AG08395 (cell line): ENCODE measurements around the gene ELOVL6.
"Not testable (repeated sequence)": the region's sequence is repeated elsewhere in the genome, so short reads cannot be mapped to it uniquely, and the experiment has no call there.

ENCODE experiments used
- DNase-seq: peaks from one replicate; pipeline ENCODE4 v3.0.0; 2012; ENCODE audit warnings: mixed read lengths, low spot score

The ELOVL6 gene

DNA sequence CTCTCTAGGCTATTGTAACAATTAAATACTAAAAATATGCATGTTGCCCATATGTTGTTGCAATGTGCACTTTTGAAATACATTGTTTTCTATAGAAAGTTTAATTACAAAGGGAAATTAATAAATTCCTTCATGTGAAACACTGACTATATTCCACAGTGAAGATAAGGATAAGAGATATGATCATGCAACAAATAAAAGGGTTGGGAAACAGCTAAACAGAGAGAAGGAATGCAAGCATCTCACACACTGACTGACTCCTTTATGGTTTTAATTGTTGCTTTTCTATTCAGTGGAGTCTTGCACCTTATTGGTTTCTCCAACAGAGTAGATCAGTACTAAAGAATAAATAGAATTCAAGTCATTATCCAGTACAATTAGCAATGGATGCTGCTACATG, 37.8 kb downstream of the ELOVL6 start:
- no peak for DNase-seq

DNA sequence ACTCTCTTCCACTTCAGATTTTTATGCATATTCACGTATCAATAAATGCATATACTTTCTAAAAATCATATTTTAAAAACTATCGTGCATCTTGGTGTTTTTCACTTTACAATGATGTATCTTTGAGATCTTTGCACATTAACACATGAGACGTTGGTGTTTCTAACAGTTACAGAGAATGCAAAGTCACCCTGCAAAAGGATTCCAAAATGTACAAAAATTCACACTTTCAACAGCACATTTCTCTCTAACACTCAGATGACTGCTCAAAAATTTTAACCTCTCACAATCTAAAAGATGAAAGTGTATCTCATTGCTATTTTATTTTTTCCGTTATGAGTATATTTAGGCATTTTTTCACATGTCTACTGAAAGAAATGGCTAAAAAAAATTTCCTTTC, 38.9 kb downstream of the ELOVL6 start:
- DNase-seq: no peak

DNA sequence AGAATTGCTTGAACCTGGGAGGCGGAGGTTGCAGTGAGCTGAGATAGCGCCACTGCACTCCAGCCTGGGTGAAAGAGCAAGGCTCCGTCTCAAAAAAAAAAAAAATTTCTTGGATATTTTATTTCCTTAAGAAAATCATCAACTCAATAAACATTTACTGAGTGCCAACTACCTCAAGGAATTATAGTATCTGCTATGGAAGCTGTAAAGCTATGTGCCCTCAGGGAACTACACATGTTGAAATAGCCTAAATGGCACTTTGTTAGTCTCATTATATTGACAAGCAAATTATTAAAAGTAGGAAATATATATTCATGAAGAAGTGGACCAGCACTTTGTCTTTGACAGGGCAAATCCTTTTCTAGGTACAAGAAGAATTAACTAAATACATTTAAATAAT, 40.8 kb downstream of the ELOVL6 start:
- DNase-seq: no peak

DNA sequence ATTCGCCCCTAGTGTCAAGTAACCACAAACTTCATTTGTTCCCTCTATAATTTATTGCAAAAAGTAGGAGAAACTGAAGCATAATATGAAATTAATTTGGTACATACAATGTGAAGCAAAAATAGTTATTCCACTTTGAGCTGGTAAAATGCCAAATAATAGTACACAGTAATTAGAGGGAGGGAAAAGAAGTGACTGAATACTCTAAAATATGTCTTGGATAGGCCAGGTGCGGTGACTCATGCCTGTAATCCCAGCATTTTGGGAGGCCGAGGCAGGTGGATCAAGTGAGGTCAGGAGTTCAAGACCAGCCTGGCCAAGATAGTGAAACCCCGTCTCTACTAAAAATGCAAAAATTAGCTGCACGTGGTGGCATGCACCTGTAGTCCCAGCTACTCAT, 41.2 kb downstream of the ELOVL6 start:
- not testable (repeated sequence) for DNase-seq

DNA sequence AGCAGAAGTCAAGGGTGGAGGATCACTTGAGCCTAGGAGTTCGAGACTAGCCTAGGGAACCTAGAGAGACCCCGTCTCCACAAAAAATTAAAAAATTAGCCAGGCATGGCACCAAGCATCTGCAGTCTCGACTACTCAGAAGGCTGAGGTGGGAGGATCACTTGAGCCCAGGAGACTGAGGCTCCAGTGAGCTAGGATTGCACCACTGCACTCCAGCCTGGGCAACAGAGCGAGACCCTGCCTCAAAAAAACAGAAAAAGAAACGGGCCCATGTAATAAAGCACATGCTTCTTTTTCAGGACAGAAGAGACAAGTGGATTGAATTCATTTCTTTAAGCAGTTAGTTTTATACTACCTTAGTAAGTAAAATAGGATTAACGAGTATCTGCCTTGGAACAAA, 42.0 kb downstream of the ELOVL6 start:
- DNase-seq: no peak

DNA sequence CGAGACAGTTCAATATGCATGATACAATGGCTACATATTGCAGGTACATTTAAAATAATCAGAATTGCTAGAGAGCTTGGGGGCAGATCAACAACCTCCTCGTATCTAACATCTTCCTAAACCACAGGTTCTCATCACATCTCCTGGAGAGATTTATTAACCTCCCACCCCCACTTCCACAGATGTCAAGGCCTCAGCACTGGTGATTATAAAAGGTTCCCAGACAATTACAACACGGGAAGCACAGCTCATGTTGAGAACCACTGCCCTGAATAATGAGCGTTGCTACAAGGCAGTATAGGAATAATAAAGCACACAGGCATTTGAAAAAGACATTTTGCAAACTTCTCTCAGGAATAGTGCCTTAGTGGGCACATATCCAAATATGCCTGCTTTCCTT, 42.8 kb downstream of the ELOVL6 start:
- DNase-seq: no peak

DNA sequence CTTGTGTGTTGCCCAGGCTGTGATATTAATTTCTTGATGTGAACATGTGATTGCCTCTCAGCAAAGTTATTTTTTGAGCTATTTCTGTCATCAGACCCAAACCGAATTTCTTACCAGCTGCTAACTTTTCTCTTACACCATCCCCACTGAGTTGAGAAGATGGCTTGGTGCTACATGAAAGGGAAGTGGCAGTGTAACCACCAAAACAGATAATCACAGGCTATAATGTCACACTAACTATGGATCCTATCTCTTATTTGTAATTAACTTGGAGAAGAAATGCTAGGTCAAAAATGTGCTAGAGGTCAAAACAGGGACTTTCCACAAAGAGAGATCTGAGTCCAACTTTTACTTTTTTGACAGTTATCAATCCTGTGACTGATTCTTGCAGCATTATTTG, 43.8 kb downstream of the ELOVL6 start:
- no peak for DNase-seq

DNA sequence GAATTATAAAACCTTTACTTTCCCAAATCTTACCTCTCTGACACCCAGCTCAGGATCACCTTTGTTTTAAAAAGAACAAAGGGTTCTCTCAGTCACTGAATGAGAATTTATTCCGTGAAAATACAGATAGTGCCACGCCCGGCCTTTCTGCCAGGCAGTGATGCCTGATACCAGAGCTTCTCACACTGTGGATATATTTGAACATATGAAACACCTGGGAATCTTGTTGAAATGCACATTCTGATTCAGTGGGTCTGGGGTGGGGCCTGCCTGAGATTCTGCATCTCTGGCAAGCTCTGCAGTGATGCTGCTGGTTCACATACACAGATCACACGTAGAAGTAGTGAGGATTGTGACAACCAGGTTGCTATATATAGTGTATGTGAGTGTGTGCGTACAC, 46.0 kb downstream of the ELOVL6 start:
- DNase-seq: no peak

DNA sequence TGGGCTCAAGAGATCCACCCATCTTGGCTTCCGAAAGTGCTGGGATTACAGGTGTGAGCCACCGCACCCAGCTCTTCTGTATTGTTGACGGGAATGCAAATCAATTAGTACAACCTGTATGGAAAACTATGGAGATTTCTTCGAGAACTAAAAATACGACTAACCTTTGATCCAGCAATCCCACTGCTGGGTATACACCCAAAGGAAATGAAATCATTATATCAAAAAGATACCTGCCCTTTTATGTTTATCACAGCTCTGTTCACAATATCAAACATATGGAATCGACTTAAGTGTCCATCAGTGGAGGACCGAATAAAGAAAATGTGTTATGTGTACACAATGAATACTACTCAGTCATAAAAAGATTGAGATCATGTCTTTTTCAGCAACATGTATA, 49.3 kb downstream of the ELOVL6 start:
- no peak for DNase-seq

DNA sequence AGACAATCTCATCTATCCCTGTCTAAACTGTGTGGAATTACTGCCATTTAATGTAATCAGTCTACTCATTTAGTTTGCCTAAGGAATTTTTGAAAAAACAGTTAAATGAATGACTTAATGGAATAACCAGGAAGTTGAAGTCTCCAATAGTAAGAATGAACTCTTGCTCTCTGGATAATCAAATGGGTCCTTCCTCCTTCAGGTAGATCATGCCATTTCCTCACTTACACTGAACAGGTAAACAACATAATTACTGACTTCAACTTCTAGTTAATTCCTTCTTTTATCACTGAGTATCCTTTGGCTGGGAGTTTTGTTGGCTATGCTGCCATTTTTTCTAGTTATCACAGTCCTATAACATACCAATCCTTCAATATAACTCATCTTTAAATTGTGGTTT, 56.0 kb downstream of the ELOVL6 start:
- no peak for DNase-seq

DNA sequence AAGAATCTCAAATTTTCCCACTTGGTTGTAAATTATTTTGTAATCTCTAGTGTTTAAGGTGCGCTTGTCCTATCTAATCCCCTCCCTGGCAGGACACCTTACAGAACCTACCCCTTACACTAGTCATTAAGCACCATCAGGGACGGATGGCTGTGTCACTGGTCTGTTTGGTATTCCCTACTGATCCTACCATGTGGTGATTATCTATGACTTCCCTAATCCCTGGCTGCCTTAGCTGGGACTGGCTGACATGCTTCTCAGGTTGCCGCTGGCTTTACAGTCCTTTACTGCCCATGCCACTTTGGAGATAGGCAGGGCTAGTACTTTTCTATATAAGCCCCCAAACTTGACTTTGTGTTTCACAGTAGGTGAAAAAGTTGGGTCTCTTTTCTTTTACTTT, 58.6 kb downstream of the ELOVL6 start:
- DNase-seq: no peak

DNA sequence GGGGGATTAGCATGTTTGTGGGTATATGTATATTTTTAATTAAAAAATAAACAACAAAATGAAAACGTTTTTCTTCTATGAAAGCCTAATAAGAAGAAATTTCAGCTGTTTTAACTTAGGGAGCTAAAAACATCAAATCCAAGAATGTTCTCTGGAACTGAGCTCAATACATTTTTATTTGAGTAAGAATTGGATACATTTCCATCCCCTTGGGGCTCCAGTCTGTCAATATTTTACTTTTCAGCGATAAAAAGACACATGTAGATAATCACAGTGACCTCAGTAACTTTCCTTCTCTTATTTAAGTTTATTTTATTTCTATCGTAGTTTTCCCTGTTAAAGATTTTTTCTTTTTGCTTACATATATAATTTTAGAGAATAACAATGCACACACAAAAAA, 59.3 kb downstream of the ELOVL6 start:
- no peak for DNase-seq

DNA sequence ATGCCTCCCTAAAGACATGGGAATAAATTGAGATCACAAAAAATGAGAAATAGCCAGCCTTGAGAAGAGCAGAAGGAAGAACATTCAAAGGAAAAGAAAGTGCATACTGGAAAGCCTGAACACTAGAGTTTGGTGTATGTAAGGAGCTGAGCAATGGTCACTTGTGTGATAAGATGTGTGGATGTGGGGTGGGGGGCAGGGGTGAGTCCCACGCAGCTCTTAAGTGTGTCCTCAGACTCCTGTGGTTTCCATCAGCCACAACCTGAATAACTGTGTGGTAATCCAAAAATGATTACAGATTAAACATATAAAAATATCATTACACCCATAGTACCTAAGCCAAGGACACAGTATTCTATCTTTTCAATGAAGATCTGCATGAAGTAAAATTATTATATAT, 59.9 kb downstream of the ELOVL6 start:
- DNase-seq: no peak

DNA sequence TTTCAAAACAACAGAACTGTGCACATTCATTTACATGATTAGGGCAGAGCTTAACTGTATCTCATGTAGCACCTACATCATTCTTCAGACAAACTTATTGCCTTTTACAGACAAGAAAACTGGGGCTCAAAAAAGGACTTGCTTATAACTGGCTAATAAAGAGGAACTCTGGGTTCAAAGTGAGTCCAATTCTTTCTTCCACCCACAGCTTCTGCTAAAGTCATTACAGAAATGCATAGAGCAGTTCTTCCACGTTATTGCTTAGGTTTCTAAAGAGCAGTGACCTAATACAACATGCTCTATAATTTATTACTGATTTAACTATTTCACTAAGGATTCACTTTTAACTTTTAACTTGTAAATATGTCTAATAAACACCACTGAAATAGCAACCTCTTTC, 60.6 kb downstream of the ELOVL6 start:
- DNase-seq: no peak

DNA sequence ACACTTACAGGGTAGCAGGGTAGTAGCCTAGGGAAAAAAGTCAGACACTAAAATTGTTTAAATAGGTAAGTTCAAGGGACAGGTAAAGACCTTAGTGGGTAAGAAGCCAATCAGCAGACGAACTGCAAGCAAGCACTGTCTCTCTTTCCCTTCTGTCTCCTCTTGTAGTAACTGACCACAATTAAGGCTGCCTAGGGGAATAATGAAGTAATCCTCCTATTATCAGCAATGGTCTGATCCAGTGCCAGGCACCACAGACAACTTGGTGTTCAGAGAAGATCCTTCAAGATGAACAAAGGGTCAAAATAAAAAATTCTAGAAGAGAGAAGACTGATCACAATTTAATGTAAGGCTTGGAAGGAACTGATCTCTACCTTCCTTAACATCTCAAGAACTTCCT, 62.9 kb downstream of the ELOVL6 start:
- DNase-seq: no peak

DNA sequence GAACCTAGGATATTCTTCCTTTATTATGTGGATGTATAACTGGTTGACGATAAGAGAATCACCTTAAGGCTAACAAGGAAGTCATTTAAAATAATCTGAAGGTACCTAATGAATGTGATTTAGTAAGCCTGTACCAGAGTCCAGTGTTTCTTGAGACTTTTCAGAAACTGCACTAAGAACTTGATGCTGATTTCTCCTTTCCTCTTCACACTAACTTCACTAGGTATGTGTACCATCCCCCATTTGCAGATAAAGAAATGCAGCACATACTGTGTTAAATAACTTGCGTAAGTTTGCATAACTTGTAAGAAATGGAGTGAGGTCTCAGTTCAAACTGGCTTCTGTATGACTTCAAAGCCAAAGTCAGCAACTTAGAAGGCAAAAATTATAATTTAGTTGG, 63.3 kb downstream of the ELOVL6 start:
- DNase-seq: no peak

DNA sequence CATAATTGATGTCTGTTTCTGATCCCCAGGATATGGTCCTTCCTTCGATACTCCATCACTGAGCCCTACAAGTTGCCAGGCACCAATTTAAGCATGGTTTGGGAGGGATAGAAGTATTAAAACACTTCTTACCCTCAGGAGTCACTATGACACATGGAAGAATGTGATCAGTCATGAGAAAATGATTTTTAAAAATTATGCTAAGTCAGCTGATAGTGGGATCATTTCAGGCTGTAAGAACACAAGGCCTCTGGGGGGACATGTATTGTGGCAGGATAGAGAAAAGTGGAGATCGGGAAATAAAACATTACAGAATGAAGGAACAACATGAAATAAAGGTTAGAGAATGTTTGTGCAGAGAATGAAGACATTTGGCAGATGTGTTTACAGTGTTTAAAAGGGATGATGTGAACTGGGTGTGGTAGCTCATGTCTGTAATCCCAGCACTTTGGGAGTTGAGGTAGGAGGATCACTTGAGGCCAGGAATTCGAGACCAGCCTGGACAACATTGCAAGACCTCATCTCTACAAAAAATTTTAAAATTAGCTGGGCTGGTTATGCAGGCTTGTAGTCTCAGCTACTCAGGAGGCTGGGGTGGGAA, 64.0 kb downstream of the ELOVL6 start:
- no peak for DNase-seq

DNA sequence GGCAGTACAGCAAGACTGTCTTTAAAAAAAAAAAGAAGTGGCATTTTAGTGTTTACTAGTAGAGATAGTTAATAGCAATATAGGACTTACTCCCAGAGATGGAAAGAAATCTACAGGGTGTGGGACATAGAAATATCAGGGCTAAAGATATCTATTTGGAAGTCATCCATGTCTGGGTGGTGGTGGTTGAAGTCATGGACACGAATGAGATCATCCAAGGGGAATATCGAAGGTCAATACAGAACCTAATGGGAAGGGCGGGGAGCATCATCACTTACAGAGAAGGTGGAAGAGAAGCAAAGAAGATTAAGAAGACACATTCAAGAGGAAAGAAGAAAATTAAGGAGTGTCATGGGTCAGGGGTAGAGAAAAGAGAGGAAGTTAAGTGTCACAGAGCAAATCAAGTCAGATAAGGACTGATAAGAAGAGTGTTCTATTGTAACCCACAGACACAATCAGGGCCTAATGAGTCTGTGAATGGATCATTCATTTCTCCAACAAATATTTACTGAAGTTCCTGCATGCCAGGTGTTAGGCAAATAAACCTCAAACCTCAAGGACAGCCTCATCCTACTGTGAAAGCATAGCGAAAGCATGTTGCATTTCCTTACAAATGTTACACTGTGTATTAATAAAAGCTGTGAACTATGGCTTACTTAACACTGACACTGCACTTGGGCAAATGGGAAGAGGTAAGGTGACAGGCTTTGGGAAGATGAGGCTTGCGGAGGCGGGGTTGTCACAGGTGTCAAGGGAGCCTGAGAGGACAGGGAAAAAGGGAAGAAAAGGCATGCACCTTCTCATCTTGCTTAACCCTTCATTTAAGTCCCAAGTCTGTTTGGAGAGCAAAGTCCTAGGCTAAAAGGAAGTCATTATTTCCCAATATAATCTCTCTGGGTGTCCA, 65.3 kb downstream of the ELOVL6 start:
- DNase-seq: no peak

DNA sequence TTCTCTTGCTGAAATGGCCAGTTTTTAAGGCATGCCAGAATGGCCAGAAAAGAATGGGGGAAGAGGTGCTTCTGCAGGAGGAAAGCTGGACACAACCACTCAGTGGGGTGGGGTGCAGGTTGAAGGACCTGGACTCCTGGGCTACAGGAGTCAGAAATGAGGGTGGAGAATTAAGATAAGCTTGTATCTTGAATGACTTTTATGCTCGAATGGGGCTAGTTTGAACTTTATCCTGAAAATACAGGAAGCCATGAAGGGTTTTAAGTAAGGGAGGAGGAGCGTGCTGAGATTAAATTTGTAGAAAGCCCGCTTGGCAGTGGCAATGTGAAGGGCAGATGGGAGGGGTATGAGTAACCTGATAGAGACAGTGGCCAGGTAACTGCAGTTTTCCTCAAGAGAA, 66.5 kb downstream of the ELOVL6 start:
- no peak for DNase-seq

DNA sequence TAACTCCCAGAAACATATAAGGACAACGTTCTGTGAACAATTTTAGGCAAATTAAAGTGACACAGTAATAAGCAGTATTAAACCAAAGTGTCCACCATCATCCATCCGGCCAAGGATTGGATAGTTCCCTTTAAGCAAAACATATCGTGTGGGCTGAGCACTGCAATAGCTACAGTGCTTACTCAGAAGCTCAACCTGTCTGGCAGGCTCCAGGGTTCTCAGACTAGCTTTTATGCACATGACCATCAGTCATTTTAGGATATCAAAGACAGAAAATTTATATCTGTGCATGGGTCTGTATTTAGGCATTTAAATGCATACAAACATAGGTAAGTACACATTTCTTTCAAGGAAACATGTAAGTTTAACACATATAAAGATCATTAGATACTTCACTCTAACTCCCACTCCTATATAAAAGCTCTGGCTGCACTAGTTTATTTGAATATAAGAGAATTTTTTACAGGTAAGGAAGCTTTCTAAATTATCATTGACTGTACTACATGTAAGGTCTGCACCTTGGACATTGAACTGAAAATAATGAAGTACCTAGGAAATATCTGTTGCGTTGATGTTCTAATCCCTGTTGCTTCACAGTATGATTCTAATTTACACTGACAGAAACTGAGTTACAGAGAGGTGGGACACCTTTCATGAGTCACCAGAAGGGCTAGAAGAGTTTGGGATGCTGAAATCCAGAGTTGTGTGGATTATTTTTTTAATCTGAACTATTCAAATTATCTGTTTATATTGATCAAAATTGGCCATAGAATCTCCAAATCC, 67.6 kb downstream of the ELOVL6 start:
- no peak for DNase-seq

DNA sequence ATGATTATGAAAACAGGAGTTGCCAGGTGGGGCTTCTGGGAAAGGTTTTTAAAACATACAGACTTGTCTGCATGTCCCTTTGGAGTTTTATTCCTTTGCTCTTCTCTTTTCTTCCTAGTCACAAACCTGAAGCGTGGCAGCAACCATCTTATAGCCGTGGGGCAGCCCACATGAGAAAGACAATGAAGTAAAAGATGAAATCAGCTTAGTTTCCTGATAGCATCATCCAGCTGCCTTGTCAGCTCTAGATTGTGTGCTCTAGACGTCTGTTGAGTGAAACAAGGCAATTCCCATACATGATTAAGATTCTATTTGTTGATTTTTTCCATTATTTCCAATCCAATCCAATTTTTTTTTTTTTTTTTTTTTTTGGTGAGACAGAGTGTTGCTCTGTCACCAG, 68.9 kb downstream of the ELOVL6 start:
- no peak for DNase-seq

DNA sequence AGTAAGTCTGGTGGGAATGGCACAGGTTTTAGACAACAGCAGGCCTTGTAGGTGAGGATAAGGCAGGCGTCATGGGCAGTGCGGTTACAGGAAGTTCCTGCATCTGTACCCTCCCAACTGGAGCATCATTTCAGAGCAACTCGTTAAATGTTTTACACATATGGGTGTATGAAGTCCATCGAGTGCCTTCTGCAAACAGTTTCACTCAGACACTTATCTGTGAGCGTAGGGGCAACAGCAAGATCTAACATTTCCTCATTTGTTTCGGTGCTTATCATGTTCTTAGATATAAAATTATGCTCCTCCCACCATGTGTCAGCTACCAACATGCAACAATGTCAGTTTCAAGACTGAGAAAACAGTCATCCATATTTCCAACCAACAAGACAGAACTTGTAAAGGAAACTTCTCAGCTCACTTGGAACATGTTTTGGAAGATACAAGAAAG, 69.9 kb downstream of the ELOVL6 start:
- DNase-seq: no peak

DNA sequence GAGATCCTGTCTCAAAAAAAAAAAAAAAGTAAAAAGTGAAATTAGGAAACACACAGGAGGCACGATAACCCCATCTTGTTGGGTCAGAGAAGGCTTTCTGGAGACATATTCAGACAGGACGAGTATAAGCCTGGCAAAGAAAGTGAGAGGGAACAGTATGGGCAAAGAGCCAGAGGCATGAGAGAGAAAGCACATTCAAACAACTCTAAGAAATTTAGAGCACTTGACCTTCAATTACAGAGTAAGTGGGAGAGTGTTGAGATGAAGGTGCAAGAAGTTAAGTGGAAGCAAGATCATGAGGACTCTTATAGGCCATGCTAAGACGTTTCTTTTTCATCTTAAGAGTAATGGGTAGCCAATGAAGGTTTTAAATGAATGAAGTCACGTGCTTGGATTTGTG, 70.4 kb downstream of the ELOVL6 start:
- no peak for DNase-seq
